ENCODE data around the gene PPARA.
A peak's percentile ranks its signal among the peaks of the same experiment; 100 is the strongest.

Gene PPARA

GRCh38 chr22:46214149-46214548 is 63.8 kb downstream of the PPARA start:
- no peak for DNase-seq (ENCODE audit: low spot score)

GRCh38 chr22:46214616-46215015 is 64.3 kb downstream of the PPARA start:
- DNase-seq (ENCODE audit: low spot score) = no peak

- peak; percentile 9 for DNase-seq (ENCODE audit: low spot score)
These were observed 69.3 kb downstream of the PPARA start for GRCh38 chr22:46219636-46220035.

GRCh38 chr22:46220921-46221320 is 70.6 kb downstream of the PPARA start:
- DNase-seq (ENCODE audit: low spot score) = no peak

- no peak for DNase-seq (ENCODE audit: low spot score)
These were observed 73.9 kb downstream of the PPARA start for GRCh38 chr22:46224044-46224897.

- DNase-seq (ENCODE audit: low spot score) = no peak
These were observed 74.6 kb downstream of the PPARA start for GRCh38 chr22:46224898-46225290.

- DNase-seq (ENCODE audit: low spot score) = no peak
These were observed 75.3 kb downstream of the PPARA start for GRCh38 chr22:46225631-46226030.

GRCh38 chr22:46226577-46226976 is 76.3 kb downstream of the PPARA start:
- DNase-seq (ENCODE audit: low spot score) = no peak

- no peak for DNase-seq (ENCODE audit: low spot score)
These were observed 79.4 kb downstream of the PPARA start for GRCh38 chr22:46229701-46230100.

- DNase-seq (ENCODE audit: low spot score) = no peak
These were observed 80.1 kb downstream of the PPARA start for GRCh38 chr22:46230262-46230901.

GRCh38 chr22:46233231-46233630 is 82.9 kb downstream of the PPARA start:
- no peak for DNase-seq (ENCODE audit: low spot score)

- DNase-seq (ENCODE audit: low spot score) = no peak
These were observed 84.6 kb downstream of the PPARA start for GRCh38 chr22:46234969-46235368.

- DNase-seq (ENCODE audit: low spot score) = no peak
These were observed 87.3 kb downstream of the PPARA start for GRCh38 chr22:46237453-46238124.

GRCh38 chr22:46238541-46238940 is 88.2 kb downstream of the PPARA start:
- DNase-seq (ENCODE audit: low spot score) = no peak

GRCh38 chr22:46239261-46240048 is 89.1 kb downstream of the PPARA start:
- no peak for DNase-seq (ENCODE audit: low spot score)

GRCh38 chr22:46240073-46240472 is 89.7 kb downstream of the PPARA start:
- DNase-seq (ENCODE audit: low spot score) = no peak

- no peak for DNase-seq (ENCODE audit: low spot score)
These were observed 90.2 kb downstream of the PPARA start for GRCh38 chr22:46240506-46240905.

GRCh38 chr22:46240907-46241306 is 90.6 kb downstream of the PPARA start:
- DNase-seq (ENCODE audit: low spot score) = no peak

- no peak for DNase-seq (ENCODE audit: low spot score)
These were observed 91.2 kb downstream of the PPARA start for GRCh38 chr22:46241396-46242007.

GRCh38 chr22:46242076-46242475 is 91.8 kb downstream of the PPARA start:
- no peak for DNase-seq (ENCODE audit: low spot score)

GRCh38 chr22:46244771-46245170 is 94.4 kb downstream of the PPARA start:
- DNase-seq (ENCODE audit: low spot score) = no peak

GRCh38 chr22:46245511-46245910 is 95.2 kb downstream of the PPARA start:
- DNase-seq (ENCODE audit: low spot score) = no peak
